ENCODE data around the gene TRIM38.
"Not testable (repeated sequence)": the region's sequence is repeated elsewhere in the genome, so short reads cannot be mapped to it uniquely, and the experiment has no call there.

The TRIM38 gene

GRCh38 chr6:25925876-25926275 lies 36.7 kb upstream of the TRIM38 start:
- H4K20me1 ChIP-seq (ENCODE audit: insufficient read depth) = no peaks in the 10 kb centered on the region
- H3K9ac ChIP-seq = no peak overlapping the region
- TF ChIP-seq, protein P1, sequence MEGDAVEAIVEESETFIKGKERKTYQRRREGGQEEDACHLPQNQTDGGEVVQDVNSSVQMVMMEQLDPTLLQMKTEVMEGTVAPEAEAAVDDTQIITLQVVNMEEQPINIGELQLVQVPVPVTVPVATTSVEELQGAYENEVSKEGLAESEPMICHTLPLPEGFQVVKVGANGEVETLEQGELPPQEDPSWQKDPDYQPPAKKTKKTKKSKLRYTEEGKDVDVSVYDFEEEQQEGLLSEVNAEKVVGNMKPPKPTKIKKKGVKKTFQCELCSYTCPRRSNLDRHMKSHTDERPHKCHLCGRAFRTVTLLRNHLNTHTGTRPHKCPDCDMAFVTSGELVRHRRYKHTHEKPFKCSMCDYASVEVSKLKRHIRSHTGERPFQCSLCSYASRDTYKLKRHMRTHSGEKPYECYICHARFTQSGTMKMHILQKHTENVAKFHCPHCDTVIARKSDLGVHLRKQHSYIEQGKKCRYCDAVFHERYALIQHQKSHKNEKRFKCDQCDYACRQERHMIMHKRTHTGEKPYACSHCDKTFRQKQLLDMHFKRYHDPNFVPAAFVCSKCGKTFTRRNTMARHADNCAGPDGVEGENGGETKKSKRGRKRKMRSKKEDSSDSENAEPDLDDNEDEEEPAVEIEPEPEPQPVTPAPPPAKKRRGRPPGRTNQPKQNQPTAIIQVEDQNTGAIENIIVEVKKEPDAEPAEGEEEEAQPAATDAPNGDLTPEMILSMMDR (conservative IDR thresholded peaks at IDR 0.05; ENCODE audit: low read depth, low read length) = no peak
- no peaks in the 10 kb centered on the region for H3K79me2 ChIP-seq (ENCODE audit: insufficient read depth, low read depth)
- H3K4me2 ChIP-seq = no peak overlapping the region
- H2AFZ ChIP-seq (ENCODE audit: low read depth) = no peak overlapping the region
- H3K4me1 ChIP-seq (ENCODE audit: low read depth, poor library complexity, severe bottlenecking) = no peaks in the 10 kb centered on the region
- no peaks in the 10 kb centered on the region for H3K36me3 ChIP-seq (ENCODE audit: insufficient read depth)
- H3K27ac ChIP-seq = no peak overlapping the region
- no peaks in the 10 kb centered on the region for H3K27me3 ChIP-seq (ENCODE audit: insufficient read depth, low read depth)
- H3K4me3 ChIP-seq (IDR thresholded peaks at IDR 0.05; ENCODE audit: insufficient read depth, low read depth, low read length) = no peak overlapping the region

DNA sequence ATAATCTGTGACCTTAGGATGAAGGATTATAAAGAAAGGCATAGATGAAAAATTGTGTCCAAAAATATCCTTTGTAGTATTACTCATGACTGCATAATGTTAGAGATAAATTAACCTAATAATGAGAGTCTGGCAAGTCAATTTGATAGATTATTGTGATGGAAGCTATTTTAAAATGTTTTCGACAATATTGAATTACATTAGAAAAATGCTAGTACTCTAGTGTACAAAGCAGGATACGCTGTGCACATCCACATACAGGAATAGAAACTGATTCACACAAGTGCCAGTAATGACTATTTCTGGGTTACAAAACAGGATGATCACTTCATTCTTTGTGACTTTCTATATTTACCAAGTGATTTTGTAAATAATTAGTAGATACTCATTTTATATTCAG lies 35.4 kb upstream of the TRIM38 start:
- Histone ChIP-seq H3K4me1 (ENCODE audit: low read depth, poor library complexity, severe bottlenecking) (no peaks in the 10 kb centered on the region), H3K79me2 (ENCODE audit: insufficient read depth, low read depth) (no peaks in the 10 kb centered on the region), H3K36me3 (ENCODE audit: insufficient read depth) (no peaks in the 10 kb centered on the region), H4K20me1 (ENCODE audit: insufficient read depth) (no peaks in the 10 kb centered on the region), H3K4me2 (no peak overlapping the region), H3K27ac (no peak overlapping the region), H3K4me3 (IDR thresholded peaks at IDR 0.05; ENCODE audit: insufficient read depth, low read depth, low read length) (no peak overlapping the region), H3K27me3 (ENCODE audit: insufficient read depth, low read depth) (no peaks in the 10 kb centered on the region), H3K9ac (no peak overlapping the region), H2AFZ (ENCODE audit: low read depth) (no peak overlapping the region)
- TF ChIP-seq, protein P1 (conservative IDR thresholded peaks at IDR 0.05; ENCODE audit: low read depth, low read length) = no peak

GRCh38 chr6:25927756-25928216 lies 34.8 kb upstream of the TRIM38 start:
- Histone ChIP-seq H3K27me3 (ENCODE audit: insufficient read depth, low read depth) (no peaks in the 10 kb centered on the region), H3K9ac (no peak overlapping the region), H3K4me1 (ENCODE audit: low read depth, poor library complexity, severe bottlenecking) (no peaks in the 10 kb centered on the region), H2AFZ (ENCODE audit: low read depth) (no peak overlapping the region), H4K20me1 (ENCODE audit: insufficient read depth) (no peaks in the 10 kb centered on the region), H3K36me3 (ENCODE audit: insufficient read depth) (no peaks in the 10 kb centered on the region), H3K79me2 (ENCODE audit: insufficient read depth, low read depth) (no peaks in the 10 kb centered on the region), H3K4me2 (no peak overlapping the region), H3K27ac (no peak overlapping the region), H3K4me3 (IDR thresholded peaks at IDR 0.05; ENCODE audit: insufficient read depth, low read depth, low read length) (no peak overlapping the region)
- TF ChIP-seq, protein P1 (conservative IDR thresholded peaks at IDR 0.05; ENCODE audit: low read depth, low read length) = no peak

DNA sequence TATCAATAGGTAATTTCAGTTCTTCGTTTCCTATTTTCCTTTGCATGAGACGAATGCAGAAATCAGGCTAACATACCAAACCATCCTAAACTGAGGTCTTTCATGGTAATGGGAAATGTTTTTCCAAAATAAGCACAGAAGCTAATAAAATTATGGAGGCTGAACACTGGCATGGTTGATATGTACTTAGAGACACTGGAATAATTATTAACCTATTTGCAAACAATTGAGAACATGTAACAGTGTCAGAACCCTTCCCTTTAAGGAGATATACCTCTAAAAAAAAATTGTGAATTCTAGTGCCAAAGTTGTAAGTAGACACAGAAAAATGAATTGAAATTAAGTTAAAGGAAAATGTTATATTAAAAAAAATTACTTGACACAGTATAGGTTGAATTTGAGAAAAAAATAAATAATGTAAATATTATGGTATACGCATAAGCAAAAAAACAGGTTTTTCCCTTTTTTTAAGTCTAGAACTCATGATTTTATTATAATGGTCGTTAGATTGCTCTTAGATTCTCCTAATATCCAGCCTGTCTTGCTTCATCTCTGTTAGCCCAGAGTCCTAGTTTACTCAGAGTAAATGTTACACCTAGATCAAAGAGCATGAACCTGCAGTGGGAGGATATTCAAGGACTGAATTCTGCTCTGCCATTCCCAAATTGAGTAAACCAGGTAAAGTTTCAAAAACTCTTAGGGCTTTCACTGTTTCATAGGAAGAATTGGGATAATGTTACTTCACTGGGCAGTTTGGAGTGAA lies 33.9 kb upstream of the TRIM38 start:
- Histone ChIP-seq H3K9ac (no peak overlapping the region), H3K27ac (no peak overlapping the region), H3K27me3 (ENCODE audit: insufficient read depth, low read depth) (no peaks in the 10 kb centered on the region), H3K36me3 (ENCODE audit: insufficient read depth) (no peaks in the 10 kb centered on the region), H3K4me3 (IDR thresholded peaks at IDR 0.05; ENCODE audit: insufficient read depth, low read depth, low read length) (no peak overlapping the region), H3K4me2 (no peak overlapping the region), H4K20me1 (ENCODE audit: insufficient read depth) (no peaks in the 10 kb centered on the region), H3K79me2 (ENCODE audit: insufficient read depth, low read depth) (no peaks in the 10 kb centered on the region), H3K4me1 (ENCODE audit: low read depth, poor library complexity, severe bottlenecking) (no peaks in the 10 kb centered on the region), H2AFZ (ENCODE audit: low read depth) (no peak overlapping the region)
- TF ChIP-seq, protein P1 (conservative IDR thresholded peaks at IDR 0.05; ENCODE audit: low read depth, low read length) = no peak

GRCh38 chr6:25929785-25930184 lies 32.8 kb upstream of the TRIM38 start:
- H3K36me3 ChIP-seq (ENCODE audit: insufficient read depth); H3K4me3 ChIP-seq (IDR thresholded peaks at IDR 0.05; ENCODE audit: insufficient read depth, low read depth, low read length); H3K9ac ChIP-seq; H3K4me1 ChIP-seq (ENCODE audit: low read depth, poor library complexity, severe bottlenecking); H3K79me2 ChIP-seq (ENCODE audit: insufficient read depth, low read depth); H3K27ac ChIP-seq; H2AFZ ChIP-seq (ENCODE audit: low read depth); H3K4me2 ChIP-seq; H3K27me3 ChIP-seq (ENCODE audit: insufficient read depth, low read depth); H4K20me1 ChIP-seq (ENCODE audit: insufficient read depth): not testable (repeated sequence)
